ENCODE results near the gene GNRHR.

The GNRHR gene

DNA sequence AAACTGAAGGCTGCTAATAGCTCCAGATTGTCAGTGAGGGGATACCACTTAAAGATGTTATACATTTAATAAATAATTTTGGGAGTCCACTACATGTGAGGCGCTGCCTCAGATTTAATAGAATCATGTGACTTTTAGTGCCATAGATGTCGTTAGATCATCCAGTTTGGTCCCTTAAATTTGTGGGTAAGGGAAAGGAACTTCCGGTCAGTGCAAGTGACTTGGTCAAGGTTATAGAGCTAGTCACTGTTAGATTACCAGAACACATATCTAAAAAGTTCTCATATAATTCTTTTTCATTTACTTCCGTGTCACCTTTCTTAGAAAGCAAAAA is 52.7 kb downstream of the GNRHR start:
- H3K4me3 ChIP-seq (replicated peaks; ENCODE audit: low read depth, low read length), result peak overlapping the region; percentile 77
- TF ChIP-seq, protein P1, sequence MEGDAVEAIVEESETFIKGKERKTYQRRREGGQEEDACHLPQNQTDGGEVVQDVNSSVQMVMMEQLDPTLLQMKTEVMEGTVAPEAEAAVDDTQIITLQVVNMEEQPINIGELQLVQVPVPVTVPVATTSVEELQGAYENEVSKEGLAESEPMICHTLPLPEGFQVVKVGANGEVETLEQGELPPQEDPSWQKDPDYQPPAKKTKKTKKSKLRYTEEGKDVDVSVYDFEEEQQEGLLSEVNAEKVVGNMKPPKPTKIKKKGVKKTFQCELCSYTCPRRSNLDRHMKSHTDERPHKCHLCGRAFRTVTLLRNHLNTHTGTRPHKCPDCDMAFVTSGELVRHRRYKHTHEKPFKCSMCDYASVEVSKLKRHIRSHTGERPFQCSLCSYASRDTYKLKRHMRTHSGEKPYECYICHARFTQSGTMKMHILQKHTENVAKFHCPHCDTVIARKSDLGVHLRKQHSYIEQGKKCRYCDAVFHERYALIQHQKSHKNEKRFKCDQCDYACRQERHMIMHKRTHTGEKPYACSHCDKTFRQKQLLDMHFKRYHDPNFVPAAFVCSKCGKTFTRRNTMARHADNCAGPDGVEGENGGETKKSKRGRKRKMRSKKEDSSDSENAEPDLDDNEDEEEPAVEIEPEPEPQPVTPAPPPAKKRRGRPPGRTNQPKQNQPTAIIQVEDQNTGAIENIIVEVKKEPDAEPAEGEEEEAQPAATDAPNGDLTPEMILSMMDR (IDR thresholded peaks at IDR 0.05; ENCODE audit: low read length, missing control alignments), result no peak
- DNase-seq (ENCODE audit: low read depth), result no peak

GRCh38 chr4:67700738-67701516 is 53.3 kb downstream of the GNRHR start, which contains the start of gene UBA6:
Gene UBA6, minus strand, starts transcription at chr4:67701155. Its CDS starts 36 bp downstream, at chr4:67701119.
- TF ChIP-seq, protein P1 (IDR thresholded peaks at IDR 0.05; ENCODE audit: low read length, missing control alignments), result peak; percentile 14

GRCh38 chr4:67700116-67700737 is 54.0 kb downstream of the GNRHR start:
- TF ChIP-seq, protein P1 (IDR thresholded peaks at IDR 0.05; ENCODE audit: low read length, missing control alignments), result no peak
- H3K4me3 ChIP-seq (replicated peaks; ENCODE audit: low read depth, low read length), result peak overlapping the region; percentile 77
- peak; percentile 17 for DNase-seq (ENCODE audit: low read depth)

More at GRCh38 chr4:67700738-67701516, 53.3 kb downstream of the GNRHR start, which contains the start of gene UBA6:
- H3K4me3 ChIP-seq (replicated peaks; ENCODE audit: low read depth, low read length), result peak within 1 kb of the TSS; percentile 77
- DNase-seq (ENCODE audit: low read depth), result peak; percentile 96

- DNase-seq (ENCODE audit: low read depth), result no peak
- TF ChIP-seq, protein P1 (IDR thresholded peaks at IDR 0.05; ENCODE audit: low read length, missing control alignments), result no peak
- H3K4me3 ChIP-seq (replicated peaks; ENCODE audit: low read depth, low read length), result peak overlapping the region; percentile 77
These were observed 54.6 kb downstream of the GNRHR start for GRCh38 chr4:67699603-67700002.

DNA sequence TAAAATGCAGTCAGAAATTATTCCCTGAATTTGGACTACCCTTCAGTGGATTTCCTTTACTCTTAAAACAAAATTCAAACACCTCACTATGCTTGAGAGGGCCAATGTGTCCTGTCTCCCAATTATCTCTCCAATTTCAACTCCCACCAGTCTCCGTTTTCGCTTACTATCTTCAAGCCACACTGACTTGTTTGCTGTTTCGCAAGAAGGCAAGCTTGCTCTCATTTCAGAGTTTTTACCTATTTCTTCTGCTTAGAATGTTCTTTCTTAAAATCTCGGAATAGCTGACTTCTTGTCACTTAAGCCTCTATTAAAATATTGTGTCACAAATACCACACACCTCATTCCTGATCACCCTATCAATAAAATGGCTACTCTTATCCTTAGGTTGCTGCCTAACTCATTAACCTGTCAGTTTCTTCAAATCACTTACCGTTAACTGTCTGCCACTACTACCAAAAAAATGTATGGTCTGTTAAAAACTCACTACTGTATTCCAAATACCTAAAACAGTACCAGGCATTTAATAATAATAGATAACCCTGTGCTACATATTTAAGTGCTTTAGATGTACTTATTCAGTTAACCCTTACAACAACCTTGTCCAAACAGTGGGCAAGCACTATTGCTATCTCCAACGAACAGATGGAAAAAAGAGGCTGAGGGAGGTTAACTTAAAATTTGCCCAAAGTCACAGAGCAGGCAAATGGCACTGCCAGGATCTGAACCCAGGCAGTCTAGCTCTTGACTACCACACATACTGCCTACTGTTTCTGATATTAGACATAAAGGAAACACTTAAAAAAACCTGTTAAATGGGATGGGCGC is 56.1 kb downstream of the GNRHR start:
- TF ChIP-seq, protein P1 (IDR thresholded peaks at IDR 0.05; ENCODE audit: low read length, missing control alignments), result no peak
- no peak for DNase-seq (ENCODE audit: low read depth)
- H3K4me3 ChIP-seq (replicated peaks; ENCODE audit: low read depth, low read length), result no peak overlapping the region

- TF ChIP-seq, protein P1 (IDR thresholded peaks at IDR 0.05; ENCODE audit: low read length, missing control alignments), result no peak
- no peak for DNase-seq (ENCODE audit: low read depth)
- H3K4me3 ChIP-seq (replicated peaks; ENCODE audit: low read depth, low read length), result no peak overlapping the region
These were observed 58.1 kb downstream of the GNRHR start for GRCh38 chr4:67696061-67696460.
